Measurements from ENCODE around the gene TARBP2. TPM values are rescaled to one million over a fixed set of nuclear protein-coding genes. Genes with fewer than 3 reads are reported as not detected.
A peak's percentile ranks its signal among the peaks of the same experiment; 100 is the strongest.

Gene TARBP2
- polyA plus RNA-seq, 1 of the 3 experiments (the other 2 are of a cell fraction) = 57.8 TPM

DNA sequence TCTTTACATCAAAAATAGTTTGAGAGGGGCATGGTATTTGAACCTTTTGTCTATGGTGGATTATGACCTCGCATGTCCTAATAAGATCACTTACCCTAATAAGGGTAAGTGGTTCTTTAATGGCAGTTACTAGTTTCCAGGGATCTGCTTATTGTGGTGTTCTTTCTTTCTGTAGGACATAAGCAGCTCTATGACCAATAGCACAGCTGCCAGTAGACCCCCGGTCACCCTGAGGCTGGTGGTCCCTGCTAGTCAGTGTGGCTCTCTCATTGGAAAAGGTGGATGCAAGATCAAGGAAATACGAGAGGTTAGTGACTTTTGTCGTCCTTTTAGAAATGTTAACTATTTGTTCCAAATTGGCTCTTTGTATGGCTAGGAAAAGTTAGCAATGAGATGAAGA, 42.0 kb upstream of the TARBP2 start:
- no peak for DNase-seq
- Histone ChIP-seq H2AFZ (ENCODE audit: low read depth) (no peak overlapping the region), H3K9me3 (no peaks in the 10 kb centered on the region), H3K9me2 (no peaks in the 10 kb centered on the region), H3K4me1 (ENCODE audit: control insufficient read depth in 1 of 2, insufficient read depth in 2 of 2, low read depth in 1 of 2, low read length in 1 of 2) (peaks cover 14 to 15% of the 10 kb centered on the region in 2 experiments), H3K4me3 (ENCODE audit: low read depth in 2 of 2, low read length in 1 of 2) (no peak overlapping the region), H3K79me2 (ENCODE audit: insufficient read depth) (peaks cover 99% of the 10 kb centered on the region), H3K27ac (ENCODE audit: low read depth in 2 of 2, low read length in 1 of 2) (no peak overlapping the region), H3K27me3 (ENCODE audit: insufficient read depth) (no peaks in the 10 kb centered on the region), H3F3A (replicated peaks; ENCODE audit: insufficient read depth) (peaks cover 45% of the 10 kb centered on the region), H4K20me1 (ENCODE audit: insufficient read depth) (peaks cover 99% of the 10 kb centered on the region), H3K36me3 (replicated peaks in 1 of 2; ENCODE audit: control insufficient read depth in 1 of 2, insufficient read depth in 2 of 2, low read length in 1 of 2) (peaks cover 92 to 99% of the 10 kb centered on the region in 2 experiments), H3K4me2 (no peak overlapping the region; the same call in 1 of the 2 replicates), H3K9ac (no peak overlapping the region)
- TF ChIP-seq ELF1 (IDR thresholded peaks at IDR 0.05) = no peak
- ChIA-PET POLR2A (interaction anchor here (1.4 to 2.5 kb wide), 3 partner anchors 14 to 42 kb away, joined by 5 to 7 read pairs (median 6); partner anchors contain the start of gene TARBP2), CTCF (interaction anchor here (0.5 to 1.2 kb wide), 5 partner anchors 16 to 288 kb away, joined by 3 read pairs; no protein-coding TSS in a partner anchor)
- 94% methylated on average over 4 of the region's 4 CpGs for WGBS (ENCODE audit: low lambda C conversion rate)

- POLR2A ChIA-PET = interaction anchor here (0.7 to 1.7 kb wide), 3 partner anchors 12 to 21 kb away, joined by 3 to 4 read pairs (median 3); no protein-coding TSS in a partner anchor
- Histone ChIP-seq H3K36me3 (replicated peaks in 1 of 2; ENCODE audit: control insufficient read depth in 1 of 2, insufficient read depth in 2 of 2, low read length in 1 of 2) (peaks cover 92 to 96% of the 10 kb centered on the region in 2 experiments), H3K9me3 (no peaks in the 10 kb centered on the region), H3K9me2 (no peaks in the 10 kb centered on the region), H3K27ac (ENCODE audit: low read depth in 2 of 2, low read length in 1 of 2) (peak overlapping the region in 1 of 2 experiments; percentile 8; a peak in 1 of 4 replicates), H3K4me1 (ENCODE audit: control insufficient read depth in 1 of 2, insufficient read depth in 2 of 2, low read depth in 1 of 2, low read length in 1 of 2) (peaks cover 4 to 7% of the 10 kb centered on the region in 2 experiments; a peak in 2 of 4 replicates), H3K4me2 (no peak overlapping the region), H3K9ac (no peak overlapping the region), H3K79me2 (ENCODE audit: insufficient read depth) (peaks cover 98% of the 10 kb centered on the region), H2AFZ (ENCODE audit: low read depth) (no peak overlapping the region), H3K27me3 (ENCODE audit: insufficient read depth) (no peaks in the 10 kb centered on the region), H3K4me3 (ENCODE audit: low read depth in 2 of 2, low read length in 1 of 2) (no peak overlapping the region), H3F3A (replicated peaks; ENCODE audit: insufficient read depth) (peaks cover 47% of the 10 kb centered on the region), H4K20me1 (ENCODE audit: insufficient read depth) (peaks cover 97% of the 10 kb centered on the region)
- CTCF ChIA-PET = interaction anchor here (1.1 to 1.7 kb wide), 5 partner anchors 8 to 116 kb away, joined by 3 to 9 read pairs (median 4); no protein-coding TSS in a partner anchor
- TF ChIP-seq SMC3 (IDR thresholded peaks at IDR 0.05; ENCODE audit: low read depth, low read length) (no peak), POLR2AphosphoS5 (IDR thresholded peaks at IDR 0.05; ENCODE audit: low read depth, low read length) (peak; percentile 11; the same call in 1 of the 2 replicates)
- 51% methylated on average over 2 of the region's 3 CpGs for whole genome bisulfite sequencing (ENCODE audit: low lambda C conversion rate)
- no peak for DNase-seq
Measured at GRCh38 chr12:53461059-53461458, 40.0 kb upstream of the TARBP2 start.

DNA sequence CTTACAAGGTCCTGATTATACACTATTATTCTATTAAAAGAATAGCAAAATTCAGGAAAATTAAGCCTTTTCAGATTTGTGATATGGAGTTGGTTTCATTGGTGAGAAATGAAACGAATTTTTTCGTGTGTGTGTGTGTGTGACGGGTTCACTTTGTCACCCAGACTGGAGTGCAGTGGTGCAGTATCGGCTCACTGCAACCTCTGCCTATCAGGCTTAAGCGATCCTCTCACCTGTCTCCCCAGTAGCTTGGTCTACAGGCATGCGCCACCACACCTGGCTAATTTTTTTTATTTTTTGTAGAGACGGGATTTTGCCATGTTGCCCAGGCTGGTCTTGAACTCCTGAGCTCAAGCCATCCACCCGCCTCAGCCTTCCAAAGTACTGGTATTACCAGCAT, 39.5 kb upstream of the TARBP2 start:
- POLR2A ChIA-PET = interaction anchor here (0.7 to 1.7 kb wide), 4 partner anchors 12 to 20 kb away, joined by 3 to 4 read pairs (median 3); no protein-coding TSS in a partner anchor
- Histone ChIP-seq H4K20me1 (ENCODE audit: insufficient read depth) (peaks cover 97% of the 10 kb centered on the region), H3F3A (replicated peaks; ENCODE audit: insufficient read depth) (peaks cover 47% of the 10 kb centered on the region), H3K36me3 (replicated peaks in 1 of 2; ENCODE audit: control insufficient read depth in 1 of 2, insufficient read depth in 2 of 2, low read length in 1 of 2) (peaks cover 92 to 96% of the 10 kb centered on the region in 2 experiments), H3K9me2 (no peaks in the 10 kb centered on the region), H3K9ac (no peak overlapping the region), H2AFZ (ENCODE audit: low read depth) (no peak overlapping the region), H3K27me3 (ENCODE audit: insufficient read depth) (no peaks in the 10 kb centered on the region), H3K27ac (ENCODE audit: low read depth in 2 of 2, low read length in 1 of 2) (no peak overlapping the region), H3K4me3 (ENCODE audit: low read depth in 2 of 2, low read length in 1 of 2) (no peak overlapping the region), H3K4me1 (ENCODE audit: control insufficient read depth in 1 of 2, insufficient read depth in 2 of 2, low read depth in 1 of 2, low read length in 1 of 2) (peaks cover 4 to 7% of the 10 kb centered on the region in 2 experiments; a peak in 2 of 4 replicates), H3K4me2 (no peak overlapping the region), H3K79me2 (ENCODE audit: insufficient read depth) (peaks cover 97% of the 10 kb centered on the region), H3K9me3 (no peaks in the 10 kb centered on the region)
- DNase-seq = no peak
- CTCF ChIA-PET = interaction anchor here (1.1 to 1.7 kb wide), 6 partner anchors 9 to 117 kb away, joined by 3 to 9 read pairs (median 4); no protein-coding TSS in a partner anchor
- no peak for TF ChIP-seq PBX3 (IDR thresholded peaks at IDR 0.05)
- no peak for TF ChIP-seq NFIC (IDR thresholded peaks at IDR 0.05; ENCODE audit: borderline replicate concordance)
- TF ChIP-seq CTCF (IDR thresholded peaks at IDR 0.05) = no peak
- WGBS (ENCODE audit: low lambda C conversion rate) = 94% methylated on average over 8 of the region's 8 CpGs

Measured in SK-N-SH (cell line).